PC-9 (cell line): ENCODE measurements around the gene TMEM59L. TPM values are rescaled to one million over a fixed set of nuclear protein-coding genes. Genes with fewer than 3 reads are reported as not detected.
A peak's percentile ranks its signal among the peaks of the same experiment; 100 is the strongest.

Experiments used
- BruUV-seq: library from RNA; stranded (reverse); fragments of 400-500 nt; replicated peaks from 2 replicates; lab custom pipeline; 2021; lab: Mats Ljungman, UMichigan
- CTCF ChIA-PET: fragments of 300-600 bp; sonication (Branson Sonifier 250); formaldehyde crosslinking; loops from one replicate; lab custom pipeline; 2022; ENCODE audit warnings: antibody characterized with exemption; lab: Charles Lee
- POLR2A ChIA-PET: fragments of 300-600 bp; sonication (Branson Sonifier 250); formaldehyde crosslinking; loops from one replicate; lab custom pipeline; 2022; ENCODE audit warnings: antibody characterized with exemption; ENCODE audit not compliant: unreplicated experiment; lab: Charles Lee
- DNase-seq, 2 experiments: peaks; one replicate each; pipeline versions ENCODE4 v3.0.0 to v3.0.0-alpha.2; 2015 to 2022; ENCODE audit warnings: mixed read lengths in 1 of 2
- H2AFZ ChIP-seq: fragments of 200-600 bp; sonication (generic); 2 replicates; pipeline ENCODE4 v1.8.1; 2017; ENCODE audit warnings: antibody characterized with exemption
- H3F3A ChIP-seq: fragments of 200-600 bp; sonication (generic); 2 replicates; pipeline ENCODE4 v1.8.1; 2017; ENCODE audit warnings: antibody characterized with exemption, mild to moderate bottlenecking, low read depth; ENCODE audit not compliant: insufficient read depth
- H3K27ac ChIP-seq: fragments of 200-600 bp; sonication (generic); 2 replicates; pipeline ENCODE4 v1.6.1; 2016; ENCODE audit warnings: mixed run types
- H3K27me3 ChIP-seq: fragments of 200-600 bp; sonication (generic); 2 replicates; pipeline ENCODE4 v1.6.1; 2016; ENCODE audit warnings: low read depth, mixed run types; ENCODE audit not compliant: insufficient read depth
- H3K36me3 ChIP-seq: fragments of 200-600 bp; sonication (generic); 2 replicates; pipeline ENCODE4 v1.6.1; 2016; ENCODE audit warnings: low read depth, mixed run types
- H3K4me1 ChIP-seq: fragments of 200-600 bp; sonication (generic); replicated peaks from 2 replicates; pipeline ENCODE4 v1.6.1; 2016; ENCODE audit warnings: mixed run types; ENCODE audit not compliant: insufficient read depth
- H3K4me2 ChIP-seq: fragments of 200-600 bp; sonication (generic); 2 replicates; pipeline ENCODE4 v1.6.1; 2017; ENCODE audit warnings: mixed run types
- H3K4me3 ChIP-seq: fragments of 200-600 bp; sonication (generic); 2 replicates; pipeline ENCODE4 v1.6.1; 2016; ENCODE audit warnings: mixed run types
- H3K79me2 ChIP-seq: fragments of 200-600 bp; sonication (generic); 2 replicates; pipeline ENCODE4 v1.6.1; 2017; ENCODE audit warnings: low read depth, mixed run types
- H3K9me2 ChIP-seq: fragments of 200-600 bp; sonication (generic); 2 replicates; pipeline ENCODE4 v1.8.1; 2017; ENCODE audit warnings: mild to moderate bottlenecking; ENCODE audit not compliant: insufficient read depth
- H3K9me3 ChIP-seq: fragments of 200-600 bp; sonication (generic); 2 replicates; pipeline ENCODE4 v1.8.1; 2016; ENCODE audit warnings: low read depth; ENCODE audit not compliant: insufficient read depth
- H4K20me1 ChIP-seq: fragments of 200-600 bp; sonication (generic); 2 replicates; pipeline ENCODE4 v1.8.1; 2017; ENCODE audit not compliant: insufficient read depth
- CTCF ChIP-seq: fragments of 200-600 bp; sonication (generic); conservative IDR thresholded peaks from 2 replicates; pipeline ENCODE4 v1.6.1; 2017; ENCODE audit warnings: mixed run types, antibody characterized with exemption, mild to moderate bottlenecking, moderate library complexity
- EZH2 ChIP-seq: fragments of 200-600 bp; sonication (generic); IDR thresholded peaks from 2 replicates; pipeline ENCODE4 v1.8.0; 2017; ENCODE audit warnings: antibody characterized with exemption, low read depth
- intact Hi-C: fragments of 100-400 bp; cut with micrococcal nuclease; formaldehyde crosslinking; loops from one replicate; pipeline ENCODE4 v1.10.0; 2022; ENCODE audit not compliant: unreplicated experiment
- total RNA-seq: library from RNA; stranded (reverse); gene quantifications from 2 replicates; pipeline ENCODE4 v1.2.3, GENCODE V29; 2021

Gene TMEM59L
- total RNA-seq, 1 experiment from 2014 or later, result 0.65 TPM

GRCh38 chr19:18660939-18661670 lies 48.4 kb downstream of the TMEM59L start:
- no peaks in the 10 kb centered on the region for H3K27me3 ChIP-seq
- TF ChIP-seq CTCF (no peak), EZH2 (no peak)
- H3K4me1 ChIP-seq, result no peaks in the 10 kb centered on the region
- BruUV-seq, result no TSS peak
- no peaks in the 10 kb centered on the region for H3K9me2 ChIP-seq
- no peaks in the 10 kb centered on the region for H3K9me3 ChIP-seq
- H2AFZ ChIP-seq, result no peak overlapping the region
- no peak overlapping the region for H3K4me2 ChIP-seq
- DNase-seq, result peak in 1 of 2 experiments; percentile 34
- ChIA-PET POLR2A (no interaction called here), CTCF (no interaction called here)
- no peaks in the 10 kb centered on the region for H3K36me3 ChIP-seq
- intact Hi-C loops, result no loop called here
- H4K20me1 ChIP-seq, result peaks cover 28% of the 10 kb centered on the region
- H3K79me2 ChIP-seq, result no peaks in the 10 kb centered on the region
- no peak overlapping the region for H3K4me3 ChIP-seq
- H3F3A ChIP-seq, result no peaks in the 10 kb centered on the region
- H3K27ac ChIP-seq, result no peak overlapping the region

- no peak overlapping the region for H3K4me3 ChIP-seq
- intact Hi-C loops, result no loop called here
- no peaks in the 10 kb centered on the region for H3F3A ChIP-seq
- no peaks in the 10 kb centered on the region for H3K27me3 ChIP-seq
- H3K4me1 ChIP-seq, result no peaks in the 10 kb centered on the region
- no peak overlapping the region for H3K4me2 ChIP-seq
- ChIA-PET POLR2A (no interaction called here), CTCF (no interaction called here)
- H3K9me3 ChIP-seq, result no peaks in the 10 kb centered on the region
- no peak overlapping the region for H2AFZ ChIP-seq
- no TSS peak for BruUV-seq
- H3K9me2 ChIP-seq, result no peaks in the 10 kb centered on the region
- DNase-seq, result peak in 1 of 2 experiments; percentile 6
- no peak overlapping the region for H3K27ac ChIP-seq
- no peak for TF ChIP-seq EZH2
- no peak for TF ChIP-seq CTCF
- H3K79me2 ChIP-seq, result no peaks in the 10 kb centered on the region
- H4K20me1 ChIP-seq, result peaks cover 27% of the 10 kb centered on the region
- H3K36me3 ChIP-seq, result no peaks in the 10 kb centered on the region
These were observed 50.5 kb downstream of the TMEM59L start for GRCh38 chr19:18662972-18663732.

DNA sequence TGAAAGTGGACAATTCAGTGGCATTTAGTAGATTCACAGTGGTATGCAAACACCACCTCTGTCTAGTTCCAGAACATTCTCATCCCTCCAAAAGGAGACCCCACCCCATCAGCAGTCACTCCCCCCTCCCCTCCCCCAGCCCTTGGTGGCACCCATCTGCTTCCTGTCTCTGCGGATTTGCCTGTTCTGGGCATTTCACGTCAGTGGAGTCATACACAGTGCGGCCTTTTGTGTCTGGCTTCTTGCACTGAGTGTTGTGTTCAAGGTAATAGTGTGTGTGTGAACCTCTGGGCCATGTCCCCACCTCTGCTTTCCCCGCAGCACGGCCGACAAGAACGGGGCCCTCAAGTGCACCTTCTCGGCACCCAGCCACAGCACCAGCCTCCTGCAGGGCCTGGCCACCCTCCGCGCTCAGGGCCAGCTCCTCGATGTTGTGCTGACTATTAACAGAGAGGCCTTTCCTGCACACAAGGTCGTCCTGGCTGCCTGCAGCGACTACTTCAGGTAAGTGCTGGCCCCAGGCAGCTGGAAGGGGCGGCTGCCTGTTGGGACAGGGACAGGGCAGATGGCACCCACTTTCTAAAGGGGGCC lies 51.4 kb downstream of the TMEM59L start:
- BruUV-seq, result no TSS peak
- H2AFZ ChIP-seq, result no peak overlapping the region
- H4K20me1 ChIP-seq, result peaks cover 27% of the 10 kb centered on the region
- H3K27me3 ChIP-seq, result no peaks in the 10 kb centered on the region
- POLR2A ChIA-PET, result no interaction called here
- no peak overlapping the region for H3K27ac ChIP-seq
- CTCF ChIA-PET, result no interaction called here
- H3K4me3 ChIP-seq, result no peak overlapping the region
- H3K4me1 ChIP-seq, result no peaks in the 10 kb centered on the region
- no peaks in the 10 kb centered on the region; the same call in 1 of the 2 replicates for H3F3A ChIP-seq
- no peaks in the 10 kb centered on the region for H3K79me2 ChIP-seq
- DNase-seq, result peak in 1 of 2 experiments; percentile 28
- TF ChIP-seq EZH2 (no peak), CTCF (no peak)
- no peaks in the 10 kb centered on the region for H3K9me3 ChIP-seq
- no peaks in the 10 kb centered on the region for H3K9me2 ChIP-seq
- intact Hi-C loops, result no loop called here
- no peaks in the 10 kb centered on the region for H3K36me3 ChIP-seq
- H3K4me2 ChIP-seq, result no peak overlapping the region
